ENCODE results near the gene INMT.

The INMT gene

GRCh38 chr7:30750683-30751650 lies 968 bp upstream of the INMT start:
- no peak for DNase-seq (ENCODE audit: low read depth in 4 of 4, low spot score in 1 of 4)

GRCh38 chr7:30752484-30752883 lies 549 bp downstream of the INMT start:
- DNase-seq (ENCODE audit: low read depth in 4 of 4, low spot score in 1 of 4): no peak

GRCh38 chr7:30752979-30753378 lies 1.0 kb downstream of the INMT start:
- DNase-seq (ENCODE audit: low read depth in 4 of 4, low spot score in 1 of 4): no peak

DNA sequence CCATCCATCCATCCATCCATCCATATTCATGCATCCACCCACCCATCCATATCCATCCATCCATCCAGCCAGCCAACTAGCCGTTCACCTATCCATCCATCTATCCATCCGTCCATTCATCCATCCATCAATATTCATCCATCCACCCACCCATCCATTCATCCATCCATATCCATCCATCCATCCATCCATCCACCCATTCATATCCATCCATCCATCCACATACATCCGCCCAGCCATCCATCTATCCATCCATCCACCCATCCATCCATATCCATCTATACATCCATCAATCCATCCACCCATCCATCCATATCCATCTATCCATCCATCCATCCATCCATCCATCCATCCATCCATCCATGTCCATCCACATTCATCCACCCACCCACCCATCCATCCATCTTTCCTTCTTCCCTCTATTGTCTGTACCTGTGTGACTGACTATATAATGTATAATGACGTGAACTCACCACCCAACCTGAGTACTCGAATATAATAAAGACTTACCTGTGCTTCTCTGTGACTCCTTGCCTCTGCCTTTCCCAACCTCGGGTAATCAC lies 2.5 kb downstream of the INMT start:
- no peak for DNase-seq (ENCODE audit: low read depth in 4 of 4, low spot score in 1 of 4)

DNA sequence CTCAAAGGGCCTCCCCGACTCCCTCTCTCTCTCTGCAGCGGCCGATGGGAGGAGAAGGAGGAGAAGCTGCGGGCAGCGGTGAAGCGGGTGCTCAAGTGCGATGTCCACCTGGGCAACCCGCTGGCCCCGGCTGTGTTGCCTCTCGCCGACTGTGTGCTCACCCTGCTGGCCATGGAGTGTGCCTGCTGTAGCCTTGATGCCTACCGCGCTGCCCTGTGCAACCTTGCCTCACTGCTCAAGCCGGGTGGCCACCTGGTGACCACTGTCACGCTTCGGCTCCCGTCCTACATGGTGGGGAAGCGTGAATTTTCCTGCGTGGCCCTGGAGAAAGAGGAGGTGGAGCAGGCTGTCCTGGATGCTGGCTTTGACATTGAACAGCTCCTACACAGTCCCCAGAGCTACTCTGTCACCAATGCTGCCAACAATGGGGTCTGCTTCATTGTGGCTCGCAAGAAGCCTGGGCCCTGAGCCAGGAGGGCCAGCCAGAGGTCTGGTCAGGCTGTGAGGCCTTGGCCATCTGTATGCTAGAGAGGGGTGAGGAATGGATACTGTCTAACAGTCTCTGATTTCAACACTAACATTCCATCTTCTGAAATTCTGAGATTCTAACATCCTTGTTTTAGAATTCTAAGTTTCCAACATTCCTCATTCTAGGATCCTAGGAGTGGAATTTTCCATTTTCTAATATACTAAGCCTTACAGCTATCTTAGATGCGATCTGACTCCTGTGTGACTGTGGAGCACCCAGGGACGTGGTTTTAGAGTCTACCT lies 3.6 kb downstream of the INMT start:
- DNase-seq (ENCODE audit: low read depth in 4 of 4, low spot score in 1 of 4): no peak

GRCh38 chr7:30757342-30757692 lies 5.4 kb downstream of the INMT start:
- DNase-seq (ENCODE audit: low read depth in 4 of 4, low spot score in 1 of 4): no peak

DNA sequence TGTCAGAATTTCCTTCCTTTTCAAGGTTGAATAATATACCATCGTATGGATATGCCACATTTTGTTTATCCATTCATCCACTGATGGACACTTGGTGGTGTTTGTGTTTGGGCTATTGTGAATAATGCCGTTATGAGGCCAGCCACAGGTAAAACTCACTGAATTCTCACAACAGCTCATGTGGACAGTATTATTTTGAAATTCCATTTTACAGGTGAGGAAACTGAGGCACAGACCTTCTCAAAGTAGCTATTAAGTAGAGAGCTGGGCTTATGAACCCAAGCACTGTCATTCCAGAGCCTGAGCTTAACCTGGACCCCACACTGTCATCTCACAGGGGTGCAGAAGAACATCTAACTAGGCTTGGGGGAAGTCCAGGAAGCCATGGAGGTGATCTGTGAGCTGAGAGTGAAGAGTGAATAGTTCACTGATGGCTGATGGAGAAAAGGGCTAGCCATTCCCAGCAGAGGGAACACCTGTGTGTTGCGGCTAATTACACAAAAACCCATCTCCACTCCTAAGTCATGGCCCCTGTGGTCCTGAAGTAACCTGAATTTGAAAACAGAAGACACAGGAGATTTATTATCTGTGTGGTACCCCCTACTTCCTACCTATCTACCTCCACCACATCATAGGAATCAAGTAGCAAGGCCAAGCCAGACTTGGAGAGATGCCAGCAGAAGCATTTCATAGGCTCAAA lies 8.7 kb downstream of the INMT start:
- DNase-seq (ENCODE audit: low read depth in 4 of 4, low spot score in 1 of 4): no peak

DNA sequence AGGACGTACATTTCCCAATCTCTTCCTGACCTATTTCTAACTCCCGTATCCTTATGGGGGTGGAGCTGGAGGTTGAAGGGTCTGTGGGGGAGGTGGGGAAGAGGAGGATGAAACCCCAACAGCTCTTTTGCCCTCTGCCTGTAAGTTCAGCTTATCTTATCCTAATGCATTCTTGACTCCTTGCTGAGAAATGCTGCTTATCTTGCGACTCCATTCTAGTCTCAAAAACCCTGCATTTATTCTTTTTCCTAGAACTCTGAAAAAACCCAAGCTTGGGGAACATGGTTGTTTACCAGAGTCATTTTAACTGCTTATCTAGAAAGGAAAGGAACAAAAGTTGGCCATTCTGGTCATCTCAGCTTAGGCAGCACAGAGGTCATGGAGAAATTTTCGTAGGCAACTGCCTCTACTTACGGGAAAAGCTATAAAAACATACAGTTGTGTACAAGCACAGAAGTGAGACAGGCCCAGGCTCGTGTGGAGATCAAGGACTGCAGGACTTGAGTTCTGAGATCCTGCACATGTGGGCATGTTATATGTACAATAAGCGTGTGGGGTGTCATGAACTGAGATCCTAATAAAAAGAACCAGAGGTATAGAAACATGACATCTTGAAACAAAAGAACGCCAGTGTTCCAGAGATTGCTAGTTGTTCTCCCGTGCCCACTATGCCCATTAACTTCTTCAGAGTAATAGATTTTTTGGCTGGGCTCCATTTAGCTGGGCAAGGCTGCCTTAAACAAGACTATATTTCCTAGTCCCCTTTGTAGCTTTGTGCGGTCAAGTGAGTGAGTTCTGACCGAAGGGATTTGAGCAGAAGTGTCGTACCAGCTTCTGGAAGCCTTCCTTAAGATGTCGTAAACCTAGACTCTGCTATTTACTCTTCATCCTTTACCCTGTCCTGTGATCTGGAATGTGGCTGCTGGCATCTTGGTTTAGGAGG lies 9.6 kb downstream of the INMT start:
- no peak for DNase-seq (ENCODE audit: low read depth in 4 of 4, low spot score in 1 of 4)

DNA sequence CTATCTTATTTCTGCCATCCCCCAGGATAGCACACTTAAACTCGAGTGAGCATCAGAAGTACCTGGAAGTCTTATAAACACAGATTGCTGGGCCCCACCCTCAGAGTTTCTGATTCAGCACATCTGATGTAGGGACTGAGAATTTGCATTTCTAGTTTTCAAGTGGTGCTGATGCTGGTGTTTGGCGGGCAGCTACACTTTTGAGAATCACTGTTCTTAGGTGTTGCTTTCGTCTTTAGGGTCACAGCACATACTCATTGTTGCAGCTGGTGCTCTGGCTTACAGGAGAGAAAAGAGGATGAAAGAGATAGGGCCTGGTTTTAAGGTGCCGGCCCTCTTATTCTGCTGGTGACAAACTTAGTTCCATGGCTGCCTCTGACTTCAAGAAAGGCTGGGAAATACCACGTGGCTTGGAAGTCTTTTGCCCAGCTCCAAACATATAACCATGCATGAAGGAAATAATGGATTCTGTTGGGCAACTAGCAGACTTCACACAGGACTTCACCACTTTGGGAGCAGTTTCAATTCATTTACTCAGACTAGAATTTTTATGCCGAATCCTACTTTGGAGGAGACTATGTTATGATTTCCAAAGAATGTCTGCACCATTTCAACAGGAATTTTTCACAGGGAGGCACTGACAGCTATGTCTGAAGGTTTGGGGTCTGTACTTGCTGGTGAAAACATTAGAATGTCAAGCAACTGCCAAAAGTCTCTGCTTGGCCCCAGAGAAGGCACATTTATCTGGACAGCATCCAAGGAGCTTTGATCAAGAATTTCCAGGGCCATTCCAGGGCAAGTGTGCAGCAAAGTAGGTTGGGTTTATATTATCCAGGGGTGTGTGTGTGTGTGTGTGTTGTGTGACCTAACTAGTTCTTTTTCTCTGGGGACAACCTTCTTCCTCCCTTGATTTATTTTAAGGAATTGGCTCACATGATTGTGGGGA lies 12.4 kb downstream of the INMT start:
- DNase-seq (ENCODE audit: low read depth in 4 of 4, low spot score in 1 of 4): no peak

DNA sequence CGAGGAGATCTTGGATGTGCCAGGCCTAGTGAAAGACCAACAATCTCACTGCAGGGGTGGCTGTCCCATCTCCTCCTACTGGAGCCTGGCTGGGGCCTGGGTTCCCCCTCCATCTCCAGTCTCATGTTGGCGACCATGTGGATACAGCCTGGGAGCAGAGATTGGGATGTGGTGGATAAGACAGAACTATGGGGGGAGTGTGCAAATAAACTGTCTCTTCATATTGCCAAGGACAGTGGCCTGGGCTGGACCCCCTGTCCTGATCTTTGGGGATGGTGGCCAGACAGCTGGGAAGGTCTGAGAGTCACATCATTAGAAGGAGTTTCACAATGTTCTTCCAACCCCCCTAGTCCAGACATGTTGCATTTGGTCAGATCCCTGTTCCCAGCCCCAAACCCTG lies 13.5 kb downstream of the INMT start:
- DNase-seq (ENCODE audit: low read depth in 4 of 4, low spot score in 1 of 4): no peak

DNA sequence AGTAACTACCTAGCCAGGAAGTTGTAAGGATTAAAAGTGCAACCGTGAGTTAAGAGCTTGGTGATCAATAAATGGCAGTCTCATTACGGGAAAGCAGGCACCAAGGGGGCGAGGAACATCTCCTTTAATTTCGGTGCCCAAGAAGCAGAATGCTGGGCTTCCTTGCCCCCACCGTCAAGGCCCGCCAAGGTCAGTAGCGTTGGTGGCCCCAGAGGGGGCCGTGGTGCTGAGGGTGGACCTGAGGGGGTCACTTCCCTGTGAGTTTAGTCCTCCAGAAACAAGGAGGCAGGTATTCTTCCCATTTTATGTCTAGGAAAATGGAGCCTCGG lies 18.9 kb downstream of the INMT start:
- no peak for DNase-seq (ENCODE audit: low read depth in 4 of 4, low spot score in 1 of 4)

DNA sequence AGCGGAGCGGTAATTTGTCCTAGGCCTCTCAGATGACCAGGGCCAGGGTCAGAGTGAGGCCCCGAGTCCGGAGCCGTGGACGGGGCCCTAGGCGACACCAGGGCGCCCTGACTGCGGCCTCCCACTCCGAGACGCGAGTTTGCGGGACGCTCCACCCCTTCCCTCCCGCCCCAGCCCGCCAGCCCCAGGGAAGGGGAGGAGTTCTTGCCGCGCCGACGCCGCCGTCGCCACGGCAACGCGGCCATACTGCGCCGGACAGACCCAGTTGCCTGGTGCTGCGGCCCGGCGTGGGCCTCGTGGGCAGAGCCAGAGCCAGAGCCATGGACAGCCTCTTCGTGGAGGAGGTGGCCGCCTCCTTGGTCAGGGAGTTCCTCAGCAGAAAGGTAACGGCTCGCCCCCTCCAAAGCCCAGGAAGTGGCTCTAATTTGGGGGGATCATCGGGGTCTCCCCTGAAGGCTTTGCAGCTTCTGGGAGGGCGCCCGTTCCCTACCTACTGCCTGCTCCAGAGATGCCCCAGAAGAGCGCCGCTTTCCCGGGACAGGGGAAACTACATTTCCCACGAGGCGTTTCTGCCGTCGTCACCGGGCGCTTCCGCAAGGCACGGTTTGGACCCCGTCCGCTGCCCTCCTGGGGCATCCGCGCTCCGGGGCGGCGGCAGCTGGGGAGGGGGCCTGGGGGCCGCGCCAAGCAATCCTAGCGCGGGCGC lies 19.4 kb downstream of the INMT start, which contains the start of gene MINDY4:
Gene MINDY4 (plus strand): TSS at position 244 of the 706 bp plus-strand sequence. CDS start 77 bp downstream, at position 321.
- DNase-seq (ENCODE audit: low read depth in 4 of 4, low spot score in 1 of 4): peak; percentile 27 to 64 (median 52)

GRCh38 chr7:30771880-30772425 lies 20.0 kb downstream of the INMT start:
- DNase-seq (ENCODE audit: low read depth in 4 of 4, low spot score in 1 of 4): no peak

DNA sequence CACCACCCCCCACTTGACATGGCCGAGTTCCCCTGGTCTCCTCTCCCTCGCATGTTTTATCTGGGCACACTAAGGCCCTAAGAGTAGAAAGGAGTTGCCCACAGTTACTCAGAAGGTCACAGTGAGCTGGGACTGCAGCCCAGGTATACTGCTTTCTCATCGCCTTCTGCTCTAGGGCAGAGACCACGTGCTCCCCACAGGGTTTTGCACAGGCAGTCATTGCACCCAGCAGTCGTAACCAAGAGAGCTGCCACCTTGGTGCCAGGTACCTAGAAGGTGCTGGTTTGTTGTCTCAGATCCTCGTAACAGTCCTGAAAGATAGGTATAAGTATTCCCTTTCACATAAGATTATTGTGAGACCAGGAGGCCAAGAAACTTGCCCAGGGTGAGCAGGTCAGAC lies 21.0 kb downstream of the INMT start:
- DNase-seq (ENCODE audit: low read depth in 4 of 4, low spot score in 1 of 4): no peak

- DNase-seq (ENCODE audit: low read depth in 4 of 4, low spot score in 1 of 4): no peak
Observed at GRCh38 chr7:30775992-30776391, 24.1 kb downstream of the INMT start.

DNA sequence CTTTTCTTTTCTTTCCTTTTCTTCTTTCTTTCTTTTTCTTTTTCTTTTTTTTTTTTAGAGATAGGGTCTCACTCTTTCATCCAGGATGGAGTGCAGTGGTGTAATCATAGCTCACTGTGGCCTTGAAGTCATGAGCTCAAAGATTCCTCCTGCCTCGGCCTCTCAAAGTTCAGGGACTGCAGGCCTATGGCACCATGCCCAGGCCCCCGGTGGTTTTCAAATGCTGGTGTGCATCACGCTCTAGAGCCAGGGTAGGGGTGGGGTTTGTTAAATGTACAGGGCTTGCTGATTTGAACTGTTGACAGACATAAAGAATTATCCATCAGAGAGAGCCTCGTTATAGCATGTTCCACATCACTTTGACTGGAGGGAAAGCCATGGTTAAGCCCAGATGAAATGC lies 25.0 kb downstream of the INMT start:
- DNase-seq (ENCODE audit: low read depth in 4 of 4, low spot score in 1 of 4): no peak

GRCh38 chr7:30778255-30779025 lies 26.5 kb downstream of the INMT start:
- no peak for DNase-seq (ENCODE audit: low read depth in 4 of 4, low spot score in 1 of 4)
